ENCODE results near the gene RUNX2.

- TF ChIP-seq CTCF (IDR thresholded peaks at IDR 0.05) (no peak), POLR2A (IDR thresholded peaks at IDR 0.05) (no peak), POLR2AphosphoS5 (IDR thresholded peaks at IDR 0.05) (no peak)
These were observed 185.1 kb downstream of the RUNX2 start for GRCh38 chr6:45513213-45513618.

Data from breast epithelium (tissue), 3 donors.